NB4 (cell line): ENCODE data around the gene UBALD1.

ENCODE experiments used
- DNase-seq: peaks from one replicate; pipeline ENCODE4 v3.0.0; 2010; ENCODE audit warnings: low read depth
- H3K4me3 ChIP-seq: one replicate; pipeline ENCODE4 v1.5.1; 2011; ENCODE audit warnings: mild to moderate bottlenecking, low read depth, low read length, moderate library complexity
- MYC ChIP-seq: IDR thresholded peaks from 2 replicates; pipeline ENCODE4 v1.6.1; 2011; ENCODE audit warnings: low read depth, low read length
- POLR2A ChIP-seq: IDR thresholded peaks from 2 replicates; pipeline ENCODE4 v1.6.1; 2011; ENCODE audit warnings: mild to moderate bottlenecking; ENCODE audit not compliant: insufficient read length; ENCODE audit errors: extremely low read depth
- TF ChIP-seq, protein P1 (sequence below): IDR thresholded peaks from 2 replicates; pipeline ENCODE4 v1.6.1; 2011; ENCODE audit warnings: low read depth, low read length
- TF ChIP-seq, protein P2 (sequence below): IDR thresholded peaks from one replicate; pipeline ENCODE4 v1.5.1; 2012; ENCODE audit warnings: low read depth, low read length

UBALD1 gene

DNA sequence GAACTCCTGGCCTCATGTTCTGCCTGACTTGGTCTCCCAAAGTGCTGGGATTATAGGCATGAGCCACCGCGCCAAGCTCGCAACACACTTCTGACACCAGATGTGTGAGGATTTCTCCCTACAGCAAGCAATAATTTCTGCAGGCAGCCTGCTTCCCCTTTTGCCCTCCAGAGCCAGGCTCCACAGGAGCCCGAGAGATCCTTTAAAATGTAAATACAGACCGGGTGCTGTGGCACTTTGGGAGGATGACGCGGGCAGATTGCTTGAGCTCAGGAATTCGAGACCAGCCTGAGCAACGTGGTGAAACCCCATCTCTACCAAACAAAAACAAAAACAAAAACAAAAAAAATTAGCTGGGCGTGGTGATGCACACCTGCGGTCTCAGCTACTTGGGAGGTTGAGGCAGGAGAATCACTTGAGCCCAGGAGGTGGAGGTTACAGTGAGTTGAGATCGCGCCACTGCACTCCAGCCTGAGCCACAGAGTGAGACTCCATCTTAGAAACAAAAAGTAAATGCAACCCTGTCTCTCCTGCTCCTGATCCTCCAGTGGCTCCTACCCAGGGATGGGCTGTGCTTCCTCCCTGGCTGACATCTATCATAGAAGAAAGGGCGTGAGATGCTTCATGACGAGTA is 43.9 kb downstream of the UBALD1 start:
- DNase-seq: no peak
- no peak overlapping the region for H3K4me3 ChIP-seq
- TF ChIP-seq MYC: no peak
- no peak for TF ChIP-seq POLR2A
- TF ChIP-seq, protein P1, sequence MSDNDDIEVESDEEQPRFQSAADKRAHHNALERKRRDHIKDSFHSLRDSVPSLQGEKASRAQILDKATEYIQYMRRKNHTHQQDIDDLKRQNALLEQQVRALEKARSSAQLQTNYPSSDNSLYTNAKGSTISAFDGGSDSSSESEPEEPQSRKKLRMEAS: no peak
- TF ChIP-seq, protein P2, sequence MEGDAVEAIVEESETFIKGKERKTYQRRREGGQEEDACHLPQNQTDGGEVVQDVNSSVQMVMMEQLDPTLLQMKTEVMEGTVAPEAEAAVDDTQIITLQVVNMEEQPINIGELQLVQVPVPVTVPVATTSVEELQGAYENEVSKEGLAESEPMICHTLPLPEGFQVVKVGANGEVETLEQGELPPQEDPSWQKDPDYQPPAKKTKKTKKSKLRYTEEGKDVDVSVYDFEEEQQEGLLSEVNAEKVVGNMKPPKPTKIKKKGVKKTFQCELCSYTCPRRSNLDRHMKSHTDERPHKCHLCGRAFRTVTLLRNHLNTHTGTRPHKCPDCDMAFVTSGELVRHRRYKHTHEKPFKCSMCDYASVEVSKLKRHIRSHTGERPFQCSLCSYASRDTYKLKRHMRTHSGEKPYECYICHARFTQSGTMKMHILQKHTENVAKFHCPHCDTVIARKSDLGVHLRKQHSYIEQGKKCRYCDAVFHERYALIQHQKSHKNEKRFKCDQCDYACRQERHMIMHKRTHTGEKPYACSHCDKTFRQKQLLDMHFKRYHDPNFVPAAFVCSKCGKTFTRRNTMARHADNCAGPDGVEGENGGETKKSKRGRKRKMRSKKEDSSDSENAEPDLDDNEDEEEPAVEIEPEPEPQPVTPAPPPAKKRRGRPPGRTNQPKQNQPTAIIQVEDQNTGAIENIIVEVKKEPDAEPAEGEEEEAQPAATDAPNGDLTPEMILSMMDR: no peak

DNA sequence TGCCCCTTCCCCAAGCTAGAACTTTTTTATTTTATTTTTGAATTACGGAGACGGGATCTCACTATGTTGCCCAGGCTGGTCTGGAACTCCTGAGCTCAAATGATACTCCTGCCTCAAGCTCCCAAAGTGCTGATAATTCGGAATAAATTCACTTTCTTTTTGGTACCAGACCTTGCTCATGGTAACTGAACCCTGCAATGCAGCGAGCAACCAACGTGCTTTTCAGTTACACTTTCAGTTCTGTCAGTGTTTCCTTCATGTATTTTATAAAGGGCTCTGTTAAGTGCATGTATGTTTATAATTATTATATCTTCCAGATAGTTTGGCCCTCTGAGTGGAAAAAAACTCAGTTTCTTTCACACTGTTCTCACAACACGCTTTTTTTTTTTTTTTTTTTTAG is 44.6 kb downstream of the UBALD1 start:
- no peak overlapping the region for H3K4me3 ChIP-seq
- TF ChIP-seq, protein P1: no peak
- TF ChIP-seq POLR2A (no peak), MYC (no peak)
- TF ChIP-seq, protein P2: no peak
- no peak for DNase-seq

DNA sequence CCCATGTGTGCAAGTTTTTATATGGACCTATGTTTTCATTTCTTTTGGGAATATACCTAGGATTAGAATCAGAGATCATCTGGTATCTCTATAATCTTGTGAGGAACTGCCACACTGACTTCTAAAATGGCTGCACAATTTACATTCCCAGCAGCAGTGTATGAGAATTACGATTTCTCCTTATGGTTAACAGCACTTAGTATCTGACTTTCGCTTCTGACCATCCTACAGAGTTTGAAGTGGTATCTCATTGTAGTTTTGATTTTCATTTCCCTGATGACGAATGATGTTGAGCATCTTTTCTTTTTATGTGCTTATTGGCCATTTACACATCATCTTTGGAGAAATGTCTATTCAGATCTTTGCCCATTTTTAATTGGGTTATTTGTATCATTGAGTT is 48.5 kb downstream of the UBALD1 start:
- H3K4me3 ChIP-seq: no peak overlapping the region
- TF ChIP-seq, protein P2: no peak
- TF ChIP-seq, protein P1: no peak
- no peak for TF ChIP-seq MYC
- no peak for TF ChIP-seq POLR2A
- DNase-seq: no peak

DNA sequence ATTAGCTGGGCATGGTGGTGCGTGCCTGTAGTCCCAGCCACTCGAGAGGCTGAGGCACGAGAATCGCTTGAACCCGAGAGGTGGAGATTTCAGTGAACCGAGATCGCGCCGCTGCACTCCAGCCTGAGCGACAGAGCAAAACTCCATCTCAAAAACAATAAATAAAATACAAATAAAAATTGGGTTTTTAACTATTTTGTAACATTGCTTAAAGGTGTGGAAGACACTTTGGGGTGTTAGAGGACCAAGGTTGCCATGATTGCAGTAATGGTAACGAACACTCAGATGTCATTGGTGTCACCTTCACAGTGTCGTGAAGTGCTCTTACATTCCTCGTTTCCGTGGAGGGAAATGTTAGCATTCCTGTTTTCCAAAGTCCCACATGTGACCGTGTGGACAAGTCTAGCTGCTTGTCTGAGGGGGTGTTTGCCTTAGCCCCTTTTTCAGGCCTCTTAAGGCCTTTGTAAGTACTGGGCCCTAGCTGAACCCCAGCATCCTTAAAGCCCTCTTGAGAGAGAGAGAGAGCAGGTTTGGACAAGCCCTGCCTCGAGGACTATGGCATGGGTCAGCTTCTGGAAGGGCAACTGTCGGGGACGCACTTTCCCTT is 49.9 kb downstream of the UBALD1 start:
- no peak overlapping the region for H3K4me3 ChIP-seq
- TF ChIP-seq, protein P1: no peak
- TF ChIP-seq, protein P2: no peak
- TF ChIP-seq MYC (no peak), POLR2A (no peak)
- no peak for DNase-seq

DNA sequence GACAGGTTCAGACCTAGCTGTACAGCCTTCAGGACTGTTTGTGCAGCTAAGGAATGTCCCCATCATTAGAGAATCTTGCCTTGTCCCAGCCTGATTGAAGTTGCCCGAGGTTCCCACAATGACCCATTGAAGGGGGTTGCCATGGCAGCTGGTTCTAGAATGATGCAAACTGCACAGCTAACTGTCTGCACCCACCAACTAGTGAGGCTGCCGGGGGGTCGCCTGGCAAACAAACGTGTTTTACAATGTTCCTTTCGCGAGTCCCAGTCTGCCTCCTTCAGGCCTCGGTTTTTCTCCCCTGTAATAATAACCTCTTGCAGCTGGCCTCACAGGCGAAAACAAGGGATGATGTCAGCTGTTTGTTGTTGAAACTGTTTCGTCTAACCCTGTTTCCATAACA is 53.1 kb downstream of the UBALD1 start:
- no peak overlapping the region for H3K4me3 ChIP-seq
- TF ChIP-seq MYC (no peak), POLR2A (no peak)
- TF ChIP-seq, protein P1: no peak
- TF ChIP-seq, protein P2: no peak
- DNase-seq: no peak
